Measurements from ENCODE around the gene POU2AF2. TPM values are rescaled to one million over a fixed set of nuclear protein-coding genes. Genes with fewer than 3 reads are reported as not detected.

POU2AF2 gene
- total and polyA plus RNA-seq, 2 of the 8 experiments (the other 6 are each of a cell fraction or from before 2014, with no cell fraction given) = not detected

DNA sequence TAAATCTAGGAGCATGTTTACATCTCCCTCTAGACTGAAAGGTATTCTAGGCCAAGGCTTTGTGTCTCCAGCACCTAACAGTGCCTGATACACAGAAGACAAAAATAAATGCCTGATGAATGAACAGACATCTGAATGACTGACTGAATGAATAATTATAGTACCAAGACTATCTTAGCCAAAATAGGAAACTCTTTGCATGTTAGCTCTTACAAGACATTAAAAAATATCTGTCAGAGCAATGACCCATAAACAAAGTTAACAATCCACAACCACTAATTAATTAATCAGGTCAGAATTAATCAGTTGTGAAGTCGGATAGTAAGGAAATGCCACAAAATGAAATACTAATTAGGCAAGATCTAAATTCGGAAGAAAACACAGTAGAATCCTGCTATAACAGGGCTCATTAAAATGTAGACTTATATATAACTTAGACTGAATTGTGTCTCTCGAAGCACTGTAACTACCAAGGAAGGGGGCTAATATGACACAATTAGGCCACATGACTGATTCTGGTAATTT lies 45.5 kb upstream of the POU2AF2 start:
- Histone ChIP-seq H3K79me2 (ENCODE audit: control insufficient read depth in 1 of 2, insufficient read depth in 2 of 2, low read length in 2 of 2) (no peaks in the 10 kb centered on the region), H3K18ac (ENCODE audit: extremely low read depth, low read length) (no peak overlapping the region), H3K4me3 (ENCODE audit: extremely low read depth in 1 of 4, insufficient read depth in 2 of 4, low read depth in 3 of 4, low read length in 4 of 4) (no peak overlapping the region), H3K4ac (replicated peaks; ENCODE audit: insufficient read length, low read depth, low read length) (no peak overlapping the region), H4K91ac (replicated peaks; ENCODE audit: insufficient read length, low read length) (no peak overlapping the region), H3K23ac (ENCODE audit: insufficient read length) (no peak overlapping the region), H2BK120ac (replicated peaks; ENCODE audit: low read depth, low read length) (no peak overlapping the region), H4K5ac (ENCODE audit: insufficient read length, low read depth, low read length) (no peak overlapping the region), H3K79me1 (ENCODE audit: low read depth, low read length) (no peaks in the 10 kb centered on the region), H3K23me2 (ENCODE audit: low read depth, low read length) (no peaks in the 10 kb centered on the region; the same call in 1 of the 2 replicates), H3K9ac (replicated peaks in 1 of 4; ENCODE audit: extremely low read depth in 1 of 4, low read depth in 3 of 4, low read length in 3 of 4) (no peak overlapping the region), H4K20me1 (replicated peaks in 1 of 2; ENCODE audit: control insufficient read depth in 1 of 2, insufficient read depth in 2 of 2, low read length in 2 of 2) (no peaks in the 10 kb centered on the region), H2BK20ac (ENCODE audit: low read length) (no peak overlapping the region), H3K4me2 (ENCODE audit: insufficient read depth in 1 of 2, low read depth in 2 of 2, low read length in 2 of 2) (no peak overlapping the region), H3K14ac (ENCODE audit: insufficient read length) (no peak overlapping the region), H2AFZ (ENCODE audit: low read length) (no peak overlapping the region), H3K9me3 (ENCODE audit: insufficient read depth in 2 of 2, low read depth in 1 of 2, low read length in 1 of 2) (no peaks in the 10 kb centered on the region), H2AK5ac (ENCODE audit: low read depth, low read length) (no peak overlapping the region), H3K36me3 (ENCODE audit: control insufficient read depth in 2 of 4, insufficient read depth in 4 of 4, low read length in 3 of 4) (no peaks in the 10 kb centered on the region), H3K27ac (ENCODE audit: low read depth, low read length) (no peak overlapping the region), H2BK12ac (ENCODE audit: low read depth, low read length) (no peak overlapping the region), H4K8ac (ENCODE audit: extremely low read depth, insufficient read depth, low read length) (no peak overlapping the region), H3K27me3 (replicated peaks in 1 of 4; ENCODE audit: control insufficient read depth in 3 of 4, extremely low read depth in 1 of 4, insufficient read depth in 3 of 4, low read length in 3 of 4) (no peaks in the 10 kb centered on the region), H2BK15ac (ENCODE audit: low read length) (no peak overlapping the region), H3K56ac (replicated peaks; ENCODE audit: insufficient read length, low read depth, low read length) (no peak overlapping the region), H2BK5ac (ENCODE audit: low read depth, low read length) (no peak overlapping the region), H3K4me1 (replicated peaks in 1 of 4; ENCODE audit: control insufficient read depth in 3 of 4, insufficient read depth in 4 of 4, low read length in 3 of 4) (no peaks in the 10 kb centered on the region)
- POLR2A ChIA-PET (ENCODE audit: partially characterized antibody) = no interaction called here
- no peak for FAIRE-seq
- CTCF ChIA-PET (ENCODE audit: partially characterized antibody) = interaction anchor here (1.0 to 2.0 kb wide), 2 partner anchors 22 to 55 kb away, joined by 4 to 6 read pairs; no protein-coding TSS in a partner anchor
- DNase-seq (ENCODE audit: low read depth in 1 of 2, low spot score in 2 of 2) = no peak
- 78% methylated on average over 3 of the region's 3 CpGs; no CpG with 5 or more reads in 1 of the 2 experiments for WGBS, 2 experiments (ENCODE audit: extremely low coverage in 1 of 2, insufficient coverage in 1 of 2, insufficient read length in 1 of 2, insufficient replicate concordance in 2 of 2, low coverage in 1 of 2, low lambda C conversion rate in 2 of 2, missing lambda C conversion rate in 1 of 2)
- TF ChIP-seq FOSL1 (IDR thresholded peaks at IDR 0.05; ENCODE audit: insufficient read depth, low read depth, low read length) (no peak), POU5F1 (IDR thresholded peaks at IDR 0.05; ENCODE audit: low read depth, low read length) (no peak), BACH1 (IDR thresholded peaks at IDR 0.05; ENCODE audit: low read length) (no peak), KDM1A (IDR thresholded peaks at IDR 0.05; ENCODE audit: borderline replicate concordance, low read length) (no peak), CBX8 (IDR thresholded peaks at IDR 0.05; ENCODE audit: borderline replicate concordance, low read depth, low read length) (no peak), CTBP2 (IDR thresholded peaks at IDR 0.05; ENCODE audit: borderline replicate concordance, insufficient read depth, insufficient read length, low read length) (no peak)

Data from H1 (cell line).